ENCODE measurements around the gene SPATA45.
A peak's percentile ranks its signal among the peaks of the same experiment; 100 is the strongest.

The SPATA45 gene

DNA sequence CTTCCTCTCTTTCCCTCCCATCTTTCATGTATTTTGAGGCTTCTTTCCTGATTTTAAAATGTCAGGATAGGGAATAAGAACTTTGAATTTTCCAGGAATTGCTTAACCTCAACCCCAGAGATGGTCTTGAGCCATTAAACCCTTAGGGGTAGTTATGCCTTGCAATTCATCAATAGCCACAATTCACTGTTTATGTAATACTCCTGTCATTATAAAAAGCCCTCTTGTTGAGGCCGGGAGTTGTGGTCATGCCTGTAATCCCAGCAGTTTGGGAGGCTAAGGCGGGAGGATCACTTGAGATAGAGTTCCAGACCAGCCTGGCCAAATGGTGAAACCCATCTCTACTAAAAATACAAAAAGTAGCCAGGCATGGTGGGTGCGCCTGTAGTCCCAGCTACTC is 24.5 kb downstream of the SPATA45 start:
- TF ChIP-seq, protein P1, sequence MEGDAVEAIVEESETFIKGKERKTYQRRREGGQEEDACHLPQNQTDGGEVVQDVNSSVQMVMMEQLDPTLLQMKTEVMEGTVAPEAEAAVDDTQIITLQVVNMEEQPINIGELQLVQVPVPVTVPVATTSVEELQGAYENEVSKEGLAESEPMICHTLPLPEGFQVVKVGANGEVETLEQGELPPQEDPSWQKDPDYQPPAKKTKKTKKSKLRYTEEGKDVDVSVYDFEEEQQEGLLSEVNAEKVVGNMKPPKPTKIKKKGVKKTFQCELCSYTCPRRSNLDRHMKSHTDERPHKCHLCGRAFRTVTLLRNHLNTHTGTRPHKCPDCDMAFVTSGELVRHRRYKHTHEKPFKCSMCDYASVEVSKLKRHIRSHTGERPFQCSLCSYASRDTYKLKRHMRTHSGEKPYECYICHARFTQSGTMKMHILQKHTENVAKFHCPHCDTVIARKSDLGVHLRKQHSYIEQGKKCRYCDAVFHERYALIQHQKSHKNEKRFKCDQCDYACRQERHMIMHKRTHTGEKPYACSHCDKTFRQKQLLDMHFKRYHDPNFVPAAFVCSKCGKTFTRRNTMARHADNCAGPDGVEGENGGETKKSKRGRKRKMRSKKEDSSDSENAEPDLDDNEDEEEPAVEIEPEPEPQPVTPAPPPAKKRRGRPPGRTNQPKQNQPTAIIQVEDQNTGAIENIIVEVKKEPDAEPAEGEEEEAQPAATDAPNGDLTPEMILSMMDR (IDR thresholded peaks at IDR 0.05): no peak

DNA sequence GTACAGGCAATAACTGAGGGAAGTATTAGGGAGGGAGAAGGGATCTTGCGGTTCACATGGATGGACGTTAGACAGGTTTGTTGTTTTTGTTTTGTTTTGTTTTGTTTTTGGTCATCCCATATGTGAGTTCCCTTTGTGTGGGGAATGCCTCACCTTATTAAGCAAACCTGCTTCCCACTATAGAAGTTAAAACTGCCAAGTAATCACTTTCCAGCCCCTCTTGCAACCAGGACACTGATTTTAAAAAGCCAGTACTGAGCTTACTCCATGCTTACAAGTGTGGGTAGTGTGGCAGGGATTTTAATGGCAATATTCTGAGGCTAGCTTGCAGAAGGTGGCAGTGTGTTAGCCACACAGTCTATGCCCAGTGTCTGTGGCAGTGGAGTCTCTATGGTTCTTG is 26.5 kb downstream of the SPATA45 start:
- TF ChIP-seq, protein P1 (IDR thresholded peaks at IDR 0.05): no peak

DNA sequence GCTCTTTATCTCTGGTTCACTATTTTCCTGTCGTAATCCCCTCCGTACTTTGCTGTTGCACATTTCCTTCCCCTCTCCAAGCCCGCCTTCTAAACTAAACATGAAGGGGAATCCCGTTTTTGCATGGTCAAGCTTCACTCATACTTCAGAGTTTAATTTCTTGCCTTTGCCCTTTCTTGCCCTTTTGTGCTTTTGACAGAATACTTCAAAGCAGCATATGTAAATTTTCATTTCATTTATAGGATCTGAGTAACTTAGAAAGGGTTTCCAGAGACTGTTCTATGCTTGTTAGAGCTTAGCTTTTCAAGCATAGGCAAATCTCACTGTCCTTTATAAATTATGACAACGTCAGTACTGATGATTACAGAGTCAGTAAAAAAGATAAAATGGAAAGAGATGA is 27.7 kb downstream of the SPATA45 start:
- TF ChIP-seq, protein P1 (IDR thresholded peaks at IDR 0.05): no peak

DNA sequence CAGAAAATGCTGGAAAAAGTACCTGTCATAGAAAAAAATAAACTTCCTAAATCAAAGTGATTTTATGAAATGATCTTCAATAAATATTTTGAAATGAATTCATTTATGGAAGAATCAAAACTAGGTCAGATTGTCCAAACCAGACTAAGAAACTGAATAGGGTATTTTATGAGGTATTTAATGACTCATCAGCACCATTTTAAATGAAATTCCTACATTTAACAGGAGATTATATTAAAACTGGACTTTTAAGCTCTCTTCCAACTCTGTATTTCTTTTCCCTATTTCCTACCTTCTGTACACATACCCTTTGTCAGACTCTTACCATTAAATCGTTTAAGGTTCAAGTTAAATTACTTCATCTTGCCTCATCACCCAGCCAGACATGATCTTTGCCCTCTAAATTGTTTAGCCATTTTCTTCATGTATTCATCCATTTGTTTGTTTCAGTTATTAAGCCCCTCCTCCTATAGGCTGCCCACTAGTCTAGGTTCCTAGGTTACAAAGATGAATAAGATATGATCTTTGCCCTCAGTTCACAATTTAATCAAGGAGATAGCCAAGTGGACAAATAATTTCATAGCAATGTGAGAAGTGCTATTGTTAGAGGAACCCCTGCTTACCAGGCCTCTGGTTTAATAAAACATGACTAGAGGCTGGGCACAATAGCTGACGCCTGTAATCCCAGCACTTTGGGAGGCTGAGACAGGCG is 30.7 kb downstream of the SPATA45 start:
- TF ChIP-seq, protein P1 (IDR thresholded peaks at IDR 0.05): no peak

DNA sequence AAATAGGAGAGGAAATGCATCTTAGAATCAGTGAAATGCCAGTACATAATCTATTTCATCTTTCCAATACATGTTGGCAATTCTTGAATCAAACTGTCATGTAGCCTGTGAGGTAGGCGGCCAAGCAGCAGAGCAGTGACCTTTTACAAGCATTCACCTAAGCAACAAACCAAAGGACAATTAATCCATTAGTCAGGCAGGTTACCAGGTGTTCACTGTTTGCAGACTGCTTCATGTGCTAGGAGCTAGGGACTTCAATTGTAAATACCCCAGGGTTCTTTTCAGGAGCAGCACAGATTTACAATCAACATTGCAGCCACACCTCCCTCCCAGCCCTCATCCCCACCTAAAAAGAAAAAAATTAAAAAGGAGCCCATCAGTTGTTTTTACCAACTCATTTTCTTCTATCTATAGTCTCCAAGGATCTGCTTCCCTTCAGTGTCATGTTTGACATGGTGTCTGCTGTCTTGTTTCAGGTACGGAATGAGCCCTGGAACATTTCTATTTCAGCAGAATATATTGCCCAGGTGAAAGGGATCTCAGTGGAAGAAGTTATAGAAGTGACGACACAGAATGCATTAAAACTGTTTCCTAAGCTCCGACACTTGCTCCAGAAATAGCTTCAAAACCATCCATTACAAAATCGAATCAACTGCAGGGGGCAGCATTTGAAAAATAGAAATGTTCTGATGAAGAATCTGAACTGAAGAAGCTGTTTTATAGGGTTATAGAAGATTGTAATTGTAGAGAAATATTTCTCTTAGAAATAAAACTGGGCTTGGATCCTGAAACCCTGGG is 32.7 kb downstream of the SPATA45 start:
- TF ChIP-seq, protein P1 (IDR thresholded peaks at IDR 0.05): peak; percentile 38; the same call in 1 of the 2 replicates

DNA sequence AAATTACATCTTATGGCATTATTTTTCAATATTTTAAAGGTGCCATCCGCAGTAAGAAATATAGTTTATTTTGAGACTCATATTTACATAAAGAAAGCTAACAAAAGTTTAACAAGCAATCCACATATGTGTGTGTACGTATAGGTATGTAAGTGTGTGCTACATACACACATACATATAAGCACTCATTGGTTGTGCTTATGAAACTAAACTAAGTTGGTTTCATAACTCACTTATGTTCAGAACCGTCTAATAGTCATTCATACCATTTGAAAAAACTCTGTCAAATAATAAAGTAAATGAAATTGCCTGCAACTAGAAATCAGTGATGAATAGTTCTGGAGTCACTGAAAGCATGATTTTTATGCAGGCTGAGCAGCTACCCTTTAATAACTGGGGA is 41.7 kb downstream of the SPATA45 start:
- TF ChIP-seq, protein P1 (IDR thresholded peaks at IDR 0.05): no peak

DNA sequence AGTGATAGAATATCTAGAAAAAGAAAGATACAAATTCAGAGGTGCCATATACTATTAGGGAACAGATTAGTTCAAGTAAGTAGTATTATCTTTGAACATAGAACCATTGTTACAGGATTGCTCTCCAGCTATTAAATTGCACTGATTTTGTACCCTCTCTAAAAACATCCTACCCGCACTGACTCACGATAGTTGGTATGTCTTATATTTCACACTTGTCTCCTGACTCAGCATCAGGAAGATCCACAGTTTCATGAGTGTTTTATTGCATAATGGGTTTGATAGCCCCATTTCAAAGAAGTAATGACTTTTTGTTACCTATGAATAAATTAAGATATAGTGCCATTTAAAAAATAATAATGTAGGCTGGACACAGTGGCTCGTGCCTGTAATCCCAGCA is 49.8 kb downstream of the SPATA45 start:
- TF ChIP-seq, protein P1 (IDR thresholded peaks at IDR 0.05): no peak

Measured in LNCAP (cell line).